NCI-H748 (cell line): ENCODE data around the gene MNT.
"Not testable (repeated sequence)": the region's sequence is repeated elsewhere in the genome, so short reads cannot be mapped to it uniquely, and the experiment has no call there.

Source experiments
- DNase-seq: peaks from one replicate; lab custom pipeline; 2025; ENCODE audit not compliant: unreplicated experiment; lab: John Stamatoyannopoulos, UW

Gene MNT, protein sequence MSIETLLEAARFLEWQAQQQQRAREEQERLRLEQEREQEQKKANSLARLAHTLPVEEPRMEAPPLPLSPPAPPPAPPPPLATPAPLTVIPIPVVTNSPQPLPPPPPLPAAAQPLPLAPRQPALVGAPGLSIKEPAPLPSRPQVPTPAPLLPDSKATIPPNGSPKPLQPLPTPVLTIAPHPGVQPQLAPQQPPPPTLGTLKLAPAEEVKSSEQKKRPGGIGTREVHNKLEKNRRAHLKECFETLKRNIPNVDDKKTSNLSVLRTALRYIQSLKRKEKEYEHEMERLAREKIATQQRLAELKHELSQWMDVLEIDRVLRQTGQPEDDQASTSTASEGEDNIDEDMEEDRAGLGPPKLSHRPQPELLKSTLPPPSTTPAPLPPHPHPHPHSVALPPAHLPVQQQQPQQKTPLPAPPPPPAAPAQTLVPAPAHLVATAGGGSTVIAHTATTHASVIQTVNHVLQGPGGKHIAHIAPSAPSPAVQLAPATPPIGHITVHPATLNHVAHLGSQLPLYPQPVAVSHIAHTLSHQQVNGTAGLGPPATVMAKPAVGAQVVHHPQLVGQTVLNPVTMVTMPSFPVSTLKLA

DNA sequence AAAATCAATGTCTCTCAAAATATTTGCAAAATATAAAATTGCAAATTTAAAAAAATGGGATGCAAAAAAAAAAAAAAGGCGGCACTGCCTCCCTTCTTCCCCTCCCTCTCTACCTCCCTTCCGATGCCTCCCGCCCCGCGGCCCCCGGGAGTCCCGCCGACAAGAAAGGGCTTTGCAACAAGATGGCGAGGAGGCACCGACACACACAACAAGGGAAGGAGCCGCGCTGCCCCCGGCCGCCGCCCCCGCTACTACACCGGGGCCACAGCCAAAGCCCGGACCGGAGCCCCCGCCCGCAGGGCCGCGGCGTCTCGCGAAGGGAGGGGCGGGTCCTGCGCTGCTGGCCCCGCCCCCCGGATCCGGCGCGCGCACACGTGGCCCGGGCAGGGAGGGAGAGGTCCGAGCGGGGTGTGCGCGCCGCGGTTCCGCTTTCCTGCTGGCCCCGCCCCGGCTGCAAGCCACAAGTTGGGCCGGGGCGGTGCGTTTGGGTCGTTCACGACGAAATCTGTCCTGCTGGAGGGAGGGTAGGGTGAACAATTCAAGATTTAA is at the start of gene MNT:
Gene MNT (minus strand): TSS at position 184 of the 549 bp plus-strand sequence. CDS start 348 bp downstream, outside the sequence.
- DNase-seq = peak; percentile 92

GRCh38 chr17:2450016-2450650 is 49.3 kb upstream of the MNT start:
- DNase-seq = no peak

- no peak for DNase-seq
These were observed 48.6 kb upstream of the MNT start for GRCh38 chr17:2449486-2449885.

DNA sequence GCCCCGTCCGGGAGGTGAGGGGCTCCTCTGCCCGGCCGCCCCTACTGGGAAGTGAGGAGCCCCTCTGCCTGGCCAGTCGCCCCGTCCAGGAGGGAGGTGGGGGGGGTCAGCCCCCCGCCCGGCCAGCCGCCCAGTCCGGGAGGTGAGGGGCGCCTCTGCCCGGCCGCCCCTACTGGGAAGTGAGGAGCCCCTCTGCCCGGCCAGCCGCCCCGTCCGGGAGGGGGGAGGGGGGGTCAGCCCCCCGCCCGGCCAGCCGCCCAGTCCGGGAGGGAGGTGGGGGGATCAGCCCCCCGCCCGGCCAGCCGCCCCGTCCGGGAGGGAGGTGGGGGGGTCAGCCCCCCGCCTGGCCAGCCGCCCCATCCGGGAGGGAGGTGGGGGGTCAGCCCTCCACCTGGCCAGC is 46.6 kb upstream of the MNT start:
- DNase-seq = not testable (repeated sequence)

GRCh38 chr17:2445638-2446037 is 44.8 kb upstream of the MNT start:
- DNase-seq = no peak

GRCh38 chr17:2444382-2444781 is 43.5 kb upstream of the MNT start:
- DNase-seq = no peak

DNA sequence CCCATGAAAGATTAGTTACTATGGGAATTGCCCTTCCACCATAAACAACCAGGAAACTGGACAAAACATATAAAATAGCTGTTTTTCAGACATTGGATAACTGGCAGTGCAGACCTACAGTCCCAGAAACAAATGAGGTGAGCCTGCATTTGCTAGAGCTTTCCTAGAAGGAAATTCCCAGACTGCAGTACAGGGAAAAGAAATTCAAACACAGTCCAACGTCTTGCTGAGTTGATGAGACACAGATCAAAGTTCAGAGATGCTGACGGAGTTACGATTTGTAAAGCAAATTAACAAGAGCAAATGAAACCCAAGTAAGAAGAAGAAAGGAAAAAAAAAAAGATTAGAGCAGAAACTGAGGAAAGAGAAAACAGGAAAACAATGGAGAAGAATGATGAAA is 41.3 kb upstream of the MNT start:
- no peak for DNase-seq

GRCh38 chr17:2440930-2441329 is 40.1 kb upstream of the MNT start:
- no peak for DNase-seq

DNA sequence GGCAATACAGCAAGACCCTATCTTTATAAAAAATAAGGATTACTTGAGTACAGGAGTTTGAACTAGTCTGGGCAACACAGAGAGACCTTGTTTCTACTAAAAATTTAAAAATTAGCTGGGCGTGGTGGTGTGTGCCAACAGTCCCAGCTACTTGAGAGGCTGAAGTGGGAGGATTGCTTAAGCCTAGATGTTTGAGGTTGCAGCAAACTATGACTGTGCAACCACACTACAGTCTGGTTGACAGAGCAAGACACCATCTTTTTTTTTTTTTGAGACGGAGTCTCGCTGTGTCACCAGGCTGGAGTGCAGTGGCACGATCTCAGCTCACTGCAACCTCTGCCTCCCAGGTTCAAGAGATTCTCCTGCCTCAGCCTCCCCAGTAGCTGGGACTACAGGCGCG is 39.1 kb upstream of the MNT start:
- not testable (repeated sequence) for DNase-seq

DNA sequence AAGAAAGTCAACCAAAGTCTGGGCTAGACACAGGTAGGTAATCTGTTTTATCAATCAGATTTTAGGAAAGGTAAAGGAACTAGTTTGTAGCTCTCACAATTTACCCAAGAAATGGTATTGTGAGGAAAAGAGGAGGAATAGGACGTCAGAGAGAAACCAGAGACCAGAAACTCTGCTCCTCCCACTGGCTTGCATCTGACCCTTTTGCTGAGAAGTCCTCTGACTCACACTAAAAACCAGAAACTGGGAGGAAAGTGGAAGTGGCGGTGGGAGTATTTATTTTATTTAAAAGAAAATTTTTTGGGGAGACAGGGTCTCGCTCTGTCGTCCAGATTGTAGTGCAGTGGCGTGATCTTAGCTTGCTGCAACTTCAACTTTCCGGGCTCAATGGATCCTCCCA is 38.0 kb upstream of the MNT start:
- no peak for DNase-seq

DNA sequence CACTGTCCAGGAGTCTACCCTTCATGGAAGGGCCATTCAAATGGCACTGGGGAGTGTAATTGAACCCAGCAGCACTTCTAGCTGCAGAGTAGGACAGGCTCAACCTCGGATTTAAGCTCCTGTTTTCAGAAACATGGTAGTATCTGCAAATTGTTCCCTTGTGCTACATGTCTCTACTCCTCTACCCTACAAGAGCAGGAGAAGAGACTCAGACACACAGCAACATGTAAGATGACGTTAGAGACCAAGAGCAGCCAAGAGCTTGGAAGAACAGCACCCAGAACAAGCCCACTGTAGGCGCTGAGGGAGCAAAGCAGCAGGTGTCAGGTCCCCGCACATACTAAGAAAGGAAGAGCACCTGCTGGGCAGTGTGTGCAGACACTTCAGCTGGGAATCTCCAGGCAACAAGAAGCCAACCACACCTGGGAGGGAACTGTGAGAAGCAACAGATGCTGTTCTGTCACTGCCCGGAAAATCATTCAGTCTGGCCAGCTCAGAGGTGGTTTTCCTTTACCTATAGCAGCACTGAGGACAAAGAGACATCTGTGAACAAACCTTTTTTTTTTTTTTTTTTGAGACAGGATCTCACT is 35.6 kb upstream of the MNT start:
- peak; percentile 91 for DNase-seq

DNA sequence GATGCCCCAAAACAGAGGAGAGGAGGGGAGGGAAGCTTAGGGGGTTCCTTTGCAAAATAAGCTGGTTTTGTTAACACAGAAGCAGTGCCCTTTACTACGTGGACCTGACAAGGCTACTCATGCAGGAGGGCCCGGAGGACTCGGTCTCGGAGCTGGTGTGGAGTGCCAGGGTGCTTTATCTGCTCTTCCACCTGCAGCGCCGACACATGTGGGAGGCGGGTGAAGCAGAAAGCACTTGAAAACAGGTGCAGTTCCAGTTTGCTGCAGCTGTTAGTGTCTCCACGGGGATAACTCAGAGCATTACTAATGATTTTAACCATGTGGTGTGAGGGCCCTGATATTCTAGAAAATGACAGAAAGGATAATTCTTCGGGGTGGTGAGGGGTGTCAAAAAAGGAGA is 35.0 kb upstream of the MNT start:
- peak; percentile 92 for DNase-seq

- DNase-seq = peak; percentile 86
These were observed 34.4 kb upstream of the MNT start for GRCh38 chr17:2435181-2435741.

DNA sequence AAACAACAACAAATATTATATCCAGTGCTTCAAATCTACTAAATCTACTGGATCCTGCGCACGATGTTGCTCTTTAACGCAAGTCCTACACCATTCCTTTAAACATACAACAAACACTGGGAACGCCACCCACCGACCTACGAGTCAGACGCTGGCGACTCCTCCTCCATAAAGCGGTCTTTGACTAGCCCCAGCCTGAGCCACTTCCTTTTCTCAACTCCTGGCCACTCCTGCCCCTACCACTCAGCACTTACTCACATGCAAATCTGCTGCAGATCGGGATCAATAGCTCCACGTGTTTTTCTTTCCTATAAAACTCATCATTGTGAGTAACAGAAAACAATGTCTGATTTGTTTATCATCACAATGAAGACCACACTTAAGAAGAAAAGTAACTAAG is 32.8 kb upstream of the MNT start:
- DNase-seq = no peak

DNA sequence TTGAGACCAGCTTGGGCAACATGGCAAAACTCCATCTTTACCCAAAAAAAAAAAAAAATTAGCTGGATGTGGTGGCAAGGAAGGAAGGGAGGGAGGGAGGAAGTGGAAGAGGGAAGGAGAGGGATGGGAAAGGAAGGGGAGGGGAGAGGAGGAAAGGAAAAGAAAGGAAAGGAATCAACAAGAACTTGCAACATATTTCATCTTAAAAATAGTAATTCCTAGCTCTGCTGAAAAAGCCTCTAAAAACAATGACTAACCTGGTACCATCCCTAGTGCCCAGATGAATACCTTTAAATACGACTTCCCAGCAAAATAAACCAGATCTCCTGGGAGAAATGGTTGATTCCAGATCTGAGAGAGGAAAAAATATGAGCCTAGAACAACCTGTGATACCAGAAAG is 27.1 kb upstream of the MNT start:
- DNase-seq = no peak

DNA sequence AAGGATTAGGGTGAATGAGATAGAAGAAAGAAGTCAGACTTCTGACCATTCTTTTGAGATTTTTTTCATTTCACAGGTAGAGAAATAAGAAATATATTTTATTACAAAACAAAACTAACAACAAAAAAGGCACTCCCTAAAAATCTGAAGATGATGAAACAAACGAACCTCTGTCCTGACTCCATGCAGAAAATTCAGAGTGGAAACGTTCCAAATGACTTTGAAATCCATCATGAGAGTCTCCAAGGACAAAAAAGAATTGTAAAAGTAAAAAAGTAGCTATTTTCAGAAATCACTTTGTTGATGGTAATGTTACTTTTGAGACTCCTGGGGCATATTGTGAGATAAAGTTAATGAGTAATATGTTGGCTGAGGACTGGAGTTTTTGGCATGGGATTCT is 26.4 kb upstream of the MNT start:
- DNase-seq = no peak

DNA sequence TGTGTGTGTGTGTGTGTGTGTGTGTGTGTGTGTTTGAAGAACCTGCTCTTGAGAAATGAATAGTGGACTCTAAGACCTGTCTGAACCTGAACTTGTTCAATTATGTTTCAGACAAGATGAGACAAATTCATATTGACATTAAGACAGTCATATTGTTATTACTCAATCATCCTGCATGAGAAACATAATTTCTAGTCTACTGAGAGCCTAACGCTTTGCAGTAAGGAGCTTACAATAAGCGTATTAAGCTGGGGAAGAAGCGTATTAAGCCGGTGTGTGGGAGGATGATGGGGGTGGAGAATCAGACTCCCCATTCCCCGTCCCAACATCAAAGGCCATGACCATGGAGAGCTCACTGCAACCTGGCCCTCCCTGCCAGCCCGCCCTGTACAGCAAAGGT is 22.4 kb upstream of the MNT start:
- DNase-seq = no peak

GRCh38 chr17:2421315-2422147 is 20.7 kb upstream of the MNT start:
- DNase-seq = peak; percentile 52

DNA sequence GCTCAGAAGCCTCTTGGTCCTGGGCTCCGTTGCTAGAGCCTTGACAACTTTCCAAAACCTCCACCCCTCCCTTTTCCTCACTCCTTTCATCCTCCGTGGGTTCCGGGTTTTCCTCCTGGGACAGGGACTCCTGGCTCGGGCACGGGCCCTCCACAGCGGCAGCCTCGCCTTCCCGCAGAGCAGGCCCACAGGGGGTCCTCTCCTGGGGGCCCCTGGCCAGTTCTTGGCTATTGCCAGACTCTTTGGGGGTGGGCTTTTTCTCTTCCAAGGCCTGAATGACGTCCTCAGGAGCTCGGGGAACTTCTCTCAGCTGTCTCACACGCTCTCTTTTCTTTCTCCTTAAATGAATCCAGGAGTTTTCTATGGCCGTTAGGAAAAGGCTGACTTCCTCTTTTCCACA is 19.3 kb upstream of the MNT start:
- no peak for DNase-seq

- DNase-seq = no peak
These were observed 18.6 kb upstream of the MNT start for GRCh38 chr17:2419486-2419885.
